WTC11 (cell line): ENCODE data around the gene LZTS2. TPM values are rescaled to one million over a fixed set of nuclear protein-coding genes. Genes with fewer than 3 reads are reported as not detected.

Experiments
- ATAC-seq: fragments of 200-7000 bp; cut with Tn5 transposase; 2 replicates; pipeline ENCODE4 v1.10.0; 2021; ENCODE audit warnings: mild to moderate bottlenecking, moderate library complexity
- CTCF ChIA-PET: fragments of 300-600 bp; sonication (Branson Sonifier 250); formaldehyde crosslinking; loops from one replicate; lab custom pipeline; 2021; ENCODE audit warnings: antibody characterized with exemption; lab: Charles Lee
- POLR2A ChIA-PET: fragments of 350-600 bp; sonication (Branson Sonifier 250); formaldehyde crosslinking; loops from one replicate; lab custom pipeline; 2021; ENCODE audit warnings: antibody characterized with exemption; lab: Charles Lee
- DNase-seq: peaks from one replicate; pipeline ENCODE4 v3.0.0; 2021; ENCODE audit warnings: low spot score
- H3K27ac Mint-ChIP-seq: 2 replicates; pipeline ENCODE4 v1.8.0; 2021; ENCODE audit warnings: mixed read lengths
- H3K27me3 Mint-ChIP-seq: 2 replicates; pipeline ENCODE4 v1.8.0; 2021; ENCODE audit warnings: low read depth, mild to moderate bottlenecking, moderate library complexity, mixed read lengths
- H3K36me3 Mint-ChIP-seq: 2 replicates; pipeline ENCODE4 v1.8.0; 2021; ENCODE audit warnings: mixed read lengths
- H3K4me1 Mint-ChIP-seq: 2 replicates; pipeline ENCODE4 v1.8.0; 2022; ENCODE audit warnings: mixed read lengths
- H3K4me3 Mint-ChIP-seq: 2 replicates; pipeline ENCODE4 v1.8.0; 2021; ENCODE audit warnings: mild to moderate bottlenecking, moderate library complexity, mixed read lengths
- H3K9me3 Mint-ChIP-seq: 2 replicates; pipeline ENCODE4 v1.8.0; 2021; ENCODE audit warnings: mixed read lengths
- ATF6 ChIP-seq: sonication (generic); formaldehyde crosslinking; IDR thresholded peaks from 2 replicates; pipeline ENCODE4 v1.8.1; 2023; ENCODE audit warnings: mild to moderate bottlenecking, missing genetic modification reagents
- CTCF ChIP-seq: fragments of 200-600 bp; IDR thresholded peaks from 2 replicates; pipeline ENCODE4 v1.8.0; 2022; ENCODE audit warnings: antibody characterized with exemption
- ETV6 ChIP-seq: sonication (generic); formaldehyde crosslinking; IDR thresholded peaks from 2 replicates; pipeline ENCODE4 v1.8.1; 2022; ENCODE audit warnings: mild to moderate bottlenecking, missing genetic modification reagents
- NR3C1 ChIP-seq: sonication (generic); formaldehyde crosslinking; conservative IDR thresholded peaks from 2 replicates; pipeline ENCODE4 v1.8.1; 2023; ENCODE audit warnings: low read depth, mild to moderate bottlenecking, missing genetic modification reagents
- OVOL2 ChIP-seq: fragments of 250-450 bp; sonication (Bioruptor Pico); IDR thresholded peaks from 2 replicates; pipeline ENCODE4 v1.9.0; 2021; ENCODE audit warnings: mild to moderate bottlenecking, borderline replicate concordance
- RORB ChIP-seq: fragments of 250-450 bp; sonication (Bioruptor Pico); IDR thresholded peaks from 2 replicates; pipeline ENCODE4 v1.9.0; 2021; ENCODE audit warnings: mild to moderate bottlenecking
- SOX15 ChIP-seq: fragments of 250-450 bp; sonication (Bioruptor Pico); IDR thresholded peaks from 2 replicates; pipeline ENCODE4 v1.9.0; 2021; ENCODE audit warnings: mild to moderate bottlenecking
- USF1 ChIP-seq: sonication (generic); formaldehyde crosslinking; IDR thresholded peaks from 2 replicates; pipeline ENCODE4 v1.8.0; 2022; ENCODE audit warnings: mild to moderate bottlenecking, missing genetic modification reagents
- ZNF232 ChIP-seq: sonication (generic); formaldehyde crosslinking; IDR thresholded peaks from 2 replicates; pipeline ENCODE4 v1.8.0; 2022; ENCODE audit warnings: mild to moderate bottlenecking, missing genetic modification reagents
- total RNA-seq: library from RNA; stranded (reverse); gene quantifications from 3 replicates; pipeline ENCODE4 v1.2.3, GENCODE V29; 2021
- TF ChIP-seq, protein P1 (sequence below): sonication (generic); formaldehyde crosslinking; IDR thresholded peaks from 2 replicates; pipeline ENCODE4 v1.8.0; 2023; ENCODE audit warnings: missing genetic modification reagents
- TF ChIP-seq, protein P2 (sequence below): sonication (generic); formaldehyde crosslinking; IDR thresholded peaks from 2 replicates; pipeline ENCODE4 v1.8.1; 2022; ENCODE audit warnings: mild to moderate bottlenecking, missing genetic modification reagents, moderate library complexity, borderline replicate concordance
- TF ChIP-seq, protein P3 (sequence below): sonication (generic); formaldehyde crosslinking; IDR thresholded peaks from 2 replicates; pipeline ENCODE4 v1.8.0; 2023; ENCODE audit warnings: mild to moderate bottlenecking, missing genetic modification reagents
- TF ChIP-seq, protein P4 (sequence below): sonication (generic); formaldehyde crosslinking; conservative IDR thresholded peaks from 2 replicates; pipeline ENCODE4 v1.8.1; 2023; ENCODE audit warnings: mild to moderate bottlenecking, low read depth, missing genetic modification reagents, moderate library complexity

Gene LZTS2
- total RNA-seq, 1 experiment from 2014 or later: 84.6 TPM

GRCh38 chr10:100981178-100981772 lies 18.3 kb upstream of the LZTS2 start (continued):
- TF ChIP-seq, protein P1, sequence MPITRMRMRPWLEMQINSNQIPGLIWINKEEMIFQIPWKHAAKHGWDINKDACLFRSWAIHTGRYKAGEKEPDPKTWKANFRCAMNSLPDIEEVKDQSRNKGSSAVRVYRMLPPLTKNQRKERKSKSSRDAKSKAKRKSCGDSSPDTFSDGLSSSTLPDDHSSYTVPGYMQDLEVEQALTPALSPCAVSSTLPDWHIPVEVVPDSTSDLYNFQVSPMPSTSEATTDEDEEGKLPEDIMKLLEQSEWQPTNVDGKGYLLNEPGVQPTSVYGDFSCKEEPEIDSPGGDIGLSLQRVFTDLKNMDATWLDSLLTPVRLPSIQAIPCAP (CRISPR knock-in tag): no peak
- TF ChIP-seq, protein P2, sequence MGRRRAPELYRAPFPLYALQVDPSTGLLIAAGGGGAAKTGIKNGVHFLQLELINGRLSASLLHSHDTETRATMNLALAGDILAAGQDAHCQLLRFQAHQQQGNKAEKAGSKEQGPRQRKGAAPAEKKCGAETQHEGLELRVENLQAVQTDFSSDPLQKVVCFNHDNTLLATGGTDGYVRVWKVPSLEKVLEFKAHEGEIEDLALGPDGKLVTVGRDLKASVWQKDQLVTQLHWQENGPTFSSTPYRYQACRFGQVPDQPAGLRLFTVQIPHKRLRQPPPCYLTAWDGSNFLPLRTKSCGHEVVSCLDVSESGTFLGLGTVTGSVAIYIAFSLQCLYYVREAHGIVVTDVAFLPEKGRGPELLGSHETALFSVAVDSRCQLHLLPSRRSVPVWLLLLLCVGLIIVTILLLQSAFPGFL (CRISPR knock-in tag): no peak
- no peak for TF ChIP-seq SOX15 (CRISPR knock-in tag)

DNA sequence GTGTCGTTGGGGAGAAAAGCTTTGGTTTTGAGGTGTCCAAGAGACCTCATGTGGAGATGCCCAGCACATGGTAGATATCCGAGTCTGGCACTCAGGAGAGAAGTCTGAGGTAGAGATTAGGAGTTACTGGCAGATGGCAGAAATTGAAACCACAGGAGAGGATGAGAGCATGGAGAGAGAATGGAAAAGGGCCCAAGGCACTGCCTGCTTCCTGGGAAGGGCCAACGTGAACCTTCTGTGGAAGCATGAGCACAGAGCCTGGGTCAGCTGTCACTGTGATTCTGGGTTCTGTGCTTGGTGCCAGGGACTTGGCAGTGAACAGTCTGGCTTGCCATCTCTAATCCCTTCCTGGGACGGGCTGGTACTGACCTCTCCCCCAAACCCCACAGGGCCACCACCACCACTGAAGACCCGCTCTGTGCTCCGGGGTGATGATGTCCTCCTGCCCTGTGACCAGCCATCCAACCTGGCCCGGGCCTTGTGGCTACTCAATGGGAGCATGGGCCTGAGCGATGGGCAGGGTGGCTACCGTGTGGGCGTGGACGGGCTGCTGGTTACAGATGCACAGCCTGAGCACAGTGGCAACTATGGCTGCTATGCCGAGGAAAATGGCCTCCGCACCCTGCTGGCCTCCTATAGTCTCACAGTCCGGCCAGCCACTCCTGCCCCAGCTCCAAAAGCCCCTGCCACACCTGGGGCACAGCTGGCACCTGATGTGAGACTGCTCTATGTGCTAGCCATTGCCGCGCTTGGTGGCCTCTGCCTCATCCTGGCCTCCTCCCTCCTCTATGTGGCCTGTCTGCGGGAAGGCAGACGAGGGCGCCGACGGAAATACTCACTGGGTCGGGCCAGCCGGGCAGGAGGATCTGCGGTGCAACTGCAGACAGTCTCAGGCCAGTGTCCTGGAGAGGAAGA lies 16.4 kb upstream of the LZTS2 start:
- no peak for ATAC-seq
- no peak overlapping the region for H3K4me3 Mint-ChIP-seq
- no peaks in the 10 kb centered on the region for H3K9me3 Mint-ChIP-seq
- H3K4me1 Mint-ChIP-seq: peaks cover 13% of the 10 kb centered on the region
- TF ChIP-seq USF1 (CRISPR knock-in tag) (no peak), ETV6 (CRISPR knock-in tag) (no peak), NR3C1 (CRISPR knock-in tag) (no peak), ZNF232 (CRISPR knock-in tag) (no peak), CTCF (no peak), OVOL2 (no peak), RORB (CRISPR knock-in tag) (no peak), ATF6 (no peak)
- TF ChIP-seq, protein P3, sequence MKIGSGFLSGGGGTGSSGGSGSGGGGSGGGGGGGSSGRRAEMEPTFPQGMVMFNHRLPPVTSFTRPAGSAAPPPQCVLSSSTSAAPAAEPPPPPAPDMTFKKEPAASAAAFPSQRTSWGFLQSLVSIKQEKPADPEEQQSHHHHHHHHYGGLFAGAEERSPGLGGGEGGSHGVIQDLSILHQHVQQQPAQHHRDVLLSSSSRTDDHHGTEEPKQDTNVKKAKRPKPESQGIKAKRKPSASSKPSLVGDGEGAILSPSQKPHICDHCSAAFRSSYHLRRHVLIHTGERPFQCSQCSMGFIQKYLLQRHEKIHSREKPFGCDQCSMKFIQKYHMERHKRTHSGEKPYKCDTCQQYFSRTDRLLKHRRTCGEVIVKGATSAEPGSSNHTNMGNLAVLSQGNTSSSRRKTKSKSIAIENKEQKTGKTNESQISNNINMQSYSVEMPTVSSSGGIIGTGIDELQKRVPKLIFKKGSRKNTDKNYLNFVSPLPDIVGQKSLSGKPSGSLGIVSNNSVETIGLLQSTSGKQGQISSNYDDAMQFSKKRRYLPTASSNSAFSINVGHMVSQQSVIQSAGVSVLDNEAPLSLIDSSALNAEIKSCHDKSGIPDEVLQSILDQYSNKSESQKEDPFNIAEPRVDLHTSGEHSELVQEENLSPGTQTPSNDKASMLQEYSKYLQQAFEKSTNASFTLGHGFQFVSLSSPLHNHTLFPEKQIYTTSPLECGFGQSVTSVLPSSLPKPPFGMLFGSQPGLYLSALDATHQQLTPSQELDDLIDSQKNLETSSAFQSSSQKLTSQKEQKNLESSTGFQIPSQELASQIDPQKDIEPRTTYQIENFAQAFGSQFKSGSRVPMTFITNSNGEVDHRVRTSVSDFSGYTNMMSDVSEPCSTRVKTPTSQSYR (CRISPR knock-in tag): no peak
- TF ChIP-seq, protein P1 (CRISPR knock-in tag): no peak
- TF ChIP-seq, protein P4, sequence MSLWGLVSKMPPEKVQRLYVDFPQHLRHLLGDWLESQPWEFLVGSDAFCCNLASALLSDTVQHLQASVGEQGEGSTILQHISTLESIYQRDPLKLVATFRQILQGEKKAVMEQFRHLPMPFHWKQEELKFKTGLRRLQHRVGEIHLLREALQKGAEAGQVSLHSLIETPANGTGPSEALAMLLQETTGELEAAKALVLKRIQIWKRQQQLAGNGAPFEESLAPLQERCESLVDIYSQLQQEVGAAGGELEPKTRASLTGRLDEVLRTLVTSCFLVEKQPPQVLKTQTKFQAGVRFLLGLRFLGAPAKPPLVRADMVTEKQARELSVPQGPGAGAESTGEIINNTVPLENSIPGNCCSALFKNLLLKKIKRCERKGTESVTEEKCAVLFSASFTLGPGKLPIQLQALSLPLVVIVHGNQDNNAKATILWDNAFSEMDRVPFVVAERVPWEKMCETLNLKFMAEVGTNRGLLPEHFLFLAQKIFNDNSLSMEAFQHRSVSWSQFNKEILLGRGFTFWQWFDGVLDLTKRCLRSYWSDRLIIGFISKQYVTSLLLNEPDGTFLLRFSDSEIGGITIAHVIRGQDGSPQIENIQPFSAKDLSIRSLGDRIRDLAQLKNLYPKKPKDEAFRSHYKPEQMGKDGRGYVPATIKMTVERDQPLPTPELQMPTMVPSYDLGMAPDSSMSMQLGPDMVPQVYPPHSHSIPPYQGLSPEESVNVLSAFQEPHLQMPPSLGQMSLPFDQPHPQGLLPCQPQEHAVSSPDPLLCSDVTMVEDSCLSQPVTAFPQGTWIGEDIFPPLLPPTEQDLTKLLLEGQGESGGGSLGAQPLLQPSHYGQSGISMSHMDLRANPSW (CRISPR knock-in tag): no peak
- H3K27me3 Mint-ChIP-seq: no peaks in the 10 kb centered on the region
- DNase-seq: no peak
- ChIA-PET CTCF (interaction anchor here (1.1 kb wide), 1 partner anchor 14 kb away, joined by 7 read pairs; no protein-coding TSS in a partner anchor), POLR2A (no interaction called here)
- H3K27ac Mint-ChIP-seq: no peak overlapping the region
- 0 out of 2 replicates have a peak, but pooled peaks cover 7% of the 10 kb centered on the region for H3K36me3 Mint-ChIP-seq
